ENCODE data around the gene HPCAL1. TPM values are rescaled to one million over a fixed set of nuclear protein-coding genes. Genes with fewer than 3 reads are reported as not detected.

The HPCAL1 gene
- total and polyA plus RNA-seq, 8 donors = 58.1 to 108 (median 72.1) TPM

DNA sequence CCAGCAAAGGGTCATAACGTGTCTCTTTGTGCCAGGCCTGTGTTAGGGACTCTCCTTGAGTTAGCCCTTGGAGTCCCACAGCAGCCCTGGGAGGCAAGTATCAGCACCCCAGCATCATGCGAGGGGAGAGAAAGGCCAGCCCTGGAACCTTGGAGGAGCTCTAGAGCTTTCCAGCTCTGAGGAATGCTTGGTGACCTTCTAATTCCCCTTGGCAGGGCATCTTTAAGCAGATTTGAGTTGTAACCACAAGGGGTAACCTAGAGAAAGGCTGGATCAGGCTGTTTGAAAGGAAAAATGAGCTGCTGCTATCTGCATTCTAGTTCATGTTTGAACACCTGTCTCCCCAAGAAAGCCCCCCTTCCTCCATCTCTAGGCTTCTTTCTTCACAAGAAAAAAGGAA lies 169.3 kb downstream of the HPCAL1 start:
- intact Hi-C loops (cut with DNase I) = no loop called here
- H3K27me3 ChIP-seq = no peaks in the 10 kb centered on the region
- DNase-seq (peak in 1 of 4 donors; percentile 11), ATAC-seq (no peak)
- H3K36me3 ChIP-seq = no peaks in the 10 kb centered on the region
- H3K27ac ChIP-seq = no peak overlapping the region
- no peak overlapping the region for H3K4me3 ChIP-seq
- no peaks in the 10 kb centered on the region for H3K9me3 ChIP-seq
- H3K4me1 ChIP-seq = no peaks in the 10 kb centered on the region
- TF ChIP-seq, protein P1, sequence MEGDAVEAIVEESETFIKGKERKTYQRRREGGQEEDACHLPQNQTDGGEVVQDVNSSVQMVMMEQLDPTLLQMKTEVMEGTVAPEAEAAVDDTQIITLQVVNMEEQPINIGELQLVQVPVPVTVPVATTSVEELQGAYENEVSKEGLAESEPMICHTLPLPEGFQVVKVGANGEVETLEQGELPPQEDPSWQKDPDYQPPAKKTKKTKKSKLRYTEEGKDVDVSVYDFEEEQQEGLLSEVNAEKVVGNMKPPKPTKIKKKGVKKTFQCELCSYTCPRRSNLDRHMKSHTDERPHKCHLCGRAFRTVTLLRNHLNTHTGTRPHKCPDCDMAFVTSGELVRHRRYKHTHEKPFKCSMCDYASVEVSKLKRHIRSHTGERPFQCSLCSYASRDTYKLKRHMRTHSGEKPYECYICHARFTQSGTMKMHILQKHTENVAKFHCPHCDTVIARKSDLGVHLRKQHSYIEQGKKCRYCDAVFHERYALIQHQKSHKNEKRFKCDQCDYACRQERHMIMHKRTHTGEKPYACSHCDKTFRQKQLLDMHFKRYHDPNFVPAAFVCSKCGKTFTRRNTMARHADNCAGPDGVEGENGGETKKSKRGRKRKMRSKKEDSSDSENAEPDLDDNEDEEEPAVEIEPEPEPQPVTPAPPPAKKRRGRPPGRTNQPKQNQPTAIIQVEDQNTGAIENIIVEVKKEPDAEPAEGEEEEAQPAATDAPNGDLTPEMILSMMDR (IDR thresholded peaks at IDR 0.05) = no peak

DNA sequence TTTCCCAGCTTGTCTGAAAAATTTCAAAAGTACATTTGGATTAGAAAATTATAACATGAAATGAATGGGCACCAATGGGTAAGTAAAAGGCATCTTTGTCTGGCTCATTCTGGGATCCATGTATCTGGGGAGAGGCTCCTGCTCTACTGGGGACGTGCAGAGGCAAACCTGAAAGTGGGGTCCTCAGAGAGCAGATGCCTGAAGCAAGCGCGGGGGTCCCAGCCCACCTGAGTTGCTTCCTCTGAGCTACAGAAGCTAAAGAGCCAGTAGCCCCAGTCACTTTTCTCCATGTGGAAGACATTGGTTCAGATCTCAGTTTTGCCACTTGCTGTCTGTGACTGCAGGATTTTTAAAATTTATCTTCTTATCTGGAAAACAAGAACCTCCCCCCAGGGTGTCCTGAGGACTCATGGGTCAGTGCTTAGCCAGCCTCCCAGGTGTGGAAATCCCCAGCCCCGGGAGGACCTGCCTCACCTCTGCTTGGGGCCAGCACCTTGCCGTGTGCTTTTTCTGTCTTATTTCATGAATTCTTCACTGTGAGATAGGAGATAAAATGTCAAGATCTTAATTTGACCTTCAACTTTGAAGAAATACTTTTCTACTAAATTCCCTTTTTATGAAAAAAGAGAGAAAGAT lies 170.5 kb downstream of the HPCAL1 start:
- TF ChIP-seq, protein P1 (IDR thresholded peaks at IDR 0.05) = no peak
- no peak for ATAC-seq
- intact Hi-C loops (cut with DNase I) = no loop called here

DNA sequence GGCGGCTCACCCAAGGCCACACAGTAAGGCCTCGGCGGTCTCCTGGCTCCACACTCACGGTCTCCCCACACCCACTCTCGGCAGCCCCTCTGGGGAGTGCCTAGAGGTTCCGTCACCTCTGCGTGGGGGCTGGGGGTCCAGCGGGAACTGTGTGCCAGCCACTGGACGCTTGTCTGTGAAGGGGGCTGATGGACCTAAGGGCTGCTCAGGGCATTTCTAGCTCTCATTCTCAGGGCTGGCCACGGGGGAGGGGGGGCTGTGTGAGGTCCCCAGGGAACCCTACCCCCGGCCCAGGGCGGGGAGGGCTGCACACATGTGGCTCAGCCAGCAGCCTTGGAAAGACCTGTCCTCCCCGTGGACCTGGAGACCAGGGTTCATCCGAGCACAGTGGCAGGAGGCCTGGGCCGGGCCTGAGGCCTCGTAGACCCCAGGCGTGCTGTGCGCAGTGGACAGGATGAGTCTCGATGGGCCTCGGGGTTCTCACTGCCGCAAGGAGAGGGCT lies 172.6 kb downstream of the HPCAL1 start:
- Histone ChIP-seq H3K36me3 (no peaks in the 10 kb centered on the region), H3K27me3 (no peaks in the 10 kb centered on the region), H3K4me1 (no peaks in the 10 kb centered on the region), H3K27ac (no peak overlapping the region), H3K4me3 (no peak overlapping the region), H3K9me3 (no peaks in the 10 kb centered on the region)
- intact Hi-C loops (cut with DNase I) = no loop called here
- DNase-seq (peak in 1 of 4 donors; percentile 61), ATAC-seq (no peak)
- TF ChIP-seq, protein P1 (IDR thresholded peaks at IDR 0.05) = no peak

More for the DNA sequence above, 170.5 kb downstream of the HPCAL1 start:
- no peaks in the 10 kb centered on the region for H3K4me1 ChIP-seq
- no peak overlapping the region for H3K4me3 ChIP-seq
- DNase-seq = peak in 2 of 4 donors; percentile 12 to 23
- no peaks in the 10 kb centered on the region for H3K36me3 ChIP-seq
- no peaks in the 10 kb centered on the region for H3K9me3 ChIP-seq
- H3K27ac ChIP-seq = no peak overlapping the region
- H3K27me3 ChIP-seq = no peaks in the 10 kb centered on the region

DNA sequence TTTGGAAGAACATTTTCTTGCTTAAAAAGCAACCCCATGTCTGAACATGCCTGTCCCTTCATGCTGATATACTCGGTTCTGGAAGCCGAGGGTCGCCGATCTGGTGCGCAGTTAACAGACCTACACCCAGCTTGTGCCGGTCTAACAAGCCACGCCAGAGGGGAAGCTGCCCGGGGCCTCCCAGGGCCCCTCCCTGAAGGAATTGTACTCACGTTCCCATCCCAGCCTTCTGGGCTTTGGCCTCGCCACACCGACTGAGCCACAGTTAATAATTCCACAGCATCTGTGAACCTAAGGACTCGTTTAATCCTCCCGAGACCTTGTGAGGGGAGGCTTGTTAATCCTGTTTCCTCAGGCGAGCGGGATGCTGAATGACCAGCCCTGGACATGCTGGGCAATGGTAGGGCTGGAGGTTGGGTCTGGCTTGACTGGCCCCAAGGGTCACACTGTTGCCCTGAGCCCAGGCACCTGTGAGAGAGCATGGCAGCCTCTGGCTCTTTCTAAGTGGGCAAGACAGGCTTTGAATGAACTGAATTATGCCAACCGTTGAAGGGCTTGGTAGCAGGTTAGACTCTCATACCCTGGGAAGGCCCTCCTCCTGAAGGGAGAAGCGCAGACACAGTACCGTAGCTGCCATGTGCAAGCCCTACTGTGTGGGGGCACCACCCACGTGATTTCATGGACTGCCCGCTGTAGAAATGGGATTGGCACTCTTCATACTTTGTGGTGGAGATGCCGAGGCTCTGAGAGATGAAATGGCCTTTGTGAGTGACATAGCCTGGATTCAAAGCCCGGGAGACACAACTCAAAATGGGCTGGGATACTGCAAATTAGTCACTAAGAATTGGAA lies 173.3 kb downstream of the HPCAL1 start:
- Histone ChIP-seq H3K27me3 (no peaks in the 10 kb centered on the region), H3K36me3 (no peaks in the 10 kb centered on the region), H3K27ac (no peak overlapping the region), H3K9me3 (no peaks in the 10 kb centered on the region), H3K4me3 (no peak overlapping the region), H3K4me1 (no peaks in the 10 kb centered on the region)
- intact Hi-C loops (cut with DNase I) = no loop called here
- ATAC-seq = no peak
- TF ChIP-seq, protein P1 (IDR thresholded peaks at IDR 0.05) = no peak
- DNase-seq = peak in 2 of 4 donors; percentile 4 to 65

Data from left lung (tissue), 10 donors.